ENCODE results near the gene COG5. TPM values are rescaled to one million over a fixed set of nuclear protein-coding genes. Genes with fewer than 3 reads are reported as not detected.

The COG5 gene
- total RNA-seq, 1 experiment from 2014 or later, result 43.9 TPM

- H3K27ac Mint-ChIP-seq (ENCODE audit: unreplicated experiment), result no peak overlapping the region
- Histone ChIP-seq H3K9me3 (no peaks in the 10 kb centered on the region), H3K27me3 (replicated peaks; ENCODE audit: control insufficient read depth, insufficient read depth, low read length) (no peaks in the 10 kb centered on the region), H3K4me3 (ENCODE audit: low read depth, low read length) (no peak overlapping the region), H3K36me3 (ENCODE audit: control insufficient read depth, insufficient read depth, low read length) (no peaks in the 10 kb centered on the region), H3K4me1 (no peaks in the 10 kb centered on the region; the same call in 1 of the 2 replicates)
- H3K9me3 Mint-ChIP-seq (ENCODE audit: unreplicated experiment), result no peaks in the 10 kb centered on the region
- BruUV-seq (replicated peaks), result no TSS peak
- TF ChIP-seq CTCF (IDR thresholded peaks at IDR 0.05; ENCODE audit: insufficient read depth in 1 of 2, low read depth in 1 of 2, low read length in 1 of 2, severe bottlenecking in 1 of 2, unreplicated experiment in 1 of 2), result no peak
- H3K36me3 Mint-ChIP-seq (ENCODE audit: insufficient read depth, unreplicated experiment), result peaks cover 6% of the 10 kb centered on the region
- no peak overlapping the region for H3K4me3 Mint-ChIP-seq (ENCODE audit: unreplicated experiment)
- H3K27me3 Mint-ChIP-seq (ENCODE audit: insufficient read depth, unreplicated experiment), result no peaks in the 10 kb centered on the region
- no peak for DNase-seq
- CTCF ChIA-PET, result no interaction called here
- intact Hi-C loops (cut with micrococcal nuclease; ENCODE audit: unreplicated experiment), result no loop called here
- H3K4me1 Mint-ChIP-seq (ENCODE audit: low read depth, unreplicated experiment), result peaks cover 6% of the 10 kb centered on the region
- POLR2A ChIA-PET, result no interaction called here
Observed at GRCh38 chr7:107255602-107256001, 308.1 kb downstream of the COG5 start.

GRCh38 chr7:107254398-107254985 is 309.2 kb downstream of the COG5 start:
- Mint-ChIP-seq H3K36me3 (ENCODE audit: insufficient read depth, unreplicated experiment) (peaks cover 6% of the 10 kb centered on the region), H3K27ac (ENCODE audit: unreplicated experiment) (no peak overlapping the region), H3K4me3 (ENCODE audit: unreplicated experiment) (no peak overlapping the region), H3K27me3 (ENCODE audit: insufficient read depth, unreplicated experiment) (no peaks in the 10 kb centered on the region), H3K4me1 (ENCODE audit: low read depth, unreplicated experiment) (peaks cover 6% of the 10 kb centered on the region), H3K9me3 (ENCODE audit: unreplicated experiment) (no peaks in the 10 kb centered on the region)
- Histone ChIP-seq H3K27me3 (replicated peaks; ENCODE audit: control insufficient read depth, insufficient read depth, low read length) (no peaks in the 10 kb centered on the region), H3K36me3 (ENCODE audit: control insufficient read depth, insufficient read depth, low read length) (no peaks in the 10 kb centered on the region), H3K4me1 (no peaks in the 10 kb centered on the region; the same call in 1 of the 2 replicates), H3K9me3 (no peaks in the 10 kb centered on the region), H3K4me3 (ENCODE audit: low read depth, low read length) (no peak overlapping the region)
- CTCF ChIA-PET, result no interaction called here
- BruUV-seq (replicated peaks), result no TSS peak
- no peak for DNase-seq
- intact Hi-C loops (cut with micrococcal nuclease; ENCODE audit: unreplicated experiment), result no loop called here
- POLR2A ChIA-PET, result no interaction called here
- TF ChIP-seq CTCF (IDR thresholded peaks at IDR 0.05; ENCODE audit: insufficient read depth in 1 of 2, low read depth in 1 of 2, low read length in 1 of 2, severe bottlenecking in 1 of 2, unreplicated experiment in 1 of 2), result no peak

- ChIA-PET CTCF (no interaction called here), POLR2A (no interaction called here)
- Histone ChIP-seq H3K36me3 (ENCODE audit: control insufficient read depth, insufficient read depth, low read length) (no peaks in the 10 kb centered on the region), H3K4me3 (ENCODE audit: low read depth, low read length) (no peak overlapping the region), H3K27me3 (replicated peaks; ENCODE audit: control insufficient read depth, insufficient read depth, low read length) (no peaks in the 10 kb centered on the region), H3K4me1 (no peaks in the 10 kb centered on the region; the same call in 1 of the 2 replicates), H3K9me3 (no peaks in the 10 kb centered on the region)
- no peak for TF ChIP-seq CTCF (IDR thresholded peaks at IDR 0.05; ENCODE audit: insufficient read depth in 1 of 2, low read depth in 1 of 2, low read length in 1 of 2, severe bottlenecking in 1 of 2, unreplicated experiment in 1 of 2)
- no peaks in the 10 kb centered on the region for H3K9me3 Mint-ChIP-seq (ENCODE audit: unreplicated experiment)
- no peak overlapping the region for H3K27ac Mint-ChIP-seq (ENCODE audit: unreplicated experiment)
- BruUV-seq (replicated peaks), result no TSS peak
- H3K4me3 Mint-ChIP-seq (ENCODE audit: unreplicated experiment), result no peak overlapping the region
- peaks cover 6% of the 10 kb centered on the region for H3K36me3 Mint-ChIP-seq (ENCODE audit: insufficient read depth, unreplicated experiment)
- H3K27me3 Mint-ChIP-seq (ENCODE audit: insufficient read depth, unreplicated experiment), result no peaks in the 10 kb centered on the region
- intact Hi-C loops (cut with micrococcal nuclease; ENCODE audit: unreplicated experiment), result no loop called here
- DNase-seq, result no peak
- peaks cover 6% of the 10 kb centered on the region for H3K4me1 Mint-ChIP-seq (ENCODE audit: low read depth, unreplicated experiment)
Observed at GRCh38 chr7:107253599-107253998, 310.1 kb downstream of the COG5 start.

Measured in Caco-2 (cell line).